GM12878 (cell line): ENCODE results near the gene GLB1L2. TPM values are rescaled to one million over a fixed set of nuclear protein-coding genes. Genes with fewer than 3 reads are reported as not detected.

Experiments
- ATAC-seq: fragments of 200-7000 bp; cut with Tn5 transposase; 3 replicates; pipeline ENCODE4 v1.9.1; 2020; ENCODE audit warnings: mild to moderate bottlenecking, moderate library complexity
- BruUV-seq: library from RNA; stranded (reverse); fragments of 400-500 nt; replicated peaks from 2 replicates; lab custom pipeline; 2021; lab: Mats Ljungman, UMichigan
- CTCF ChIA-PET: fragments of 300-600 bp; sonication (Branson Sonifier 250); formaldehyde crosslinking; extraction: SDS; loops from one replicate; lab custom pipeline; 2021; ENCODE audit warnings: inconsistent platforms; lab: Yijun Ruan, JAX
- POLR2A ChIA-PET: fragments of 350-600 bp; formaldehyde crosslinking; extraction: SDS; loops from one replicate; lab custom pipeline; 2021; ENCODE audit warnings: inconsistent platforms; lab: Charles Lee
- RAD21 ChIA-PET: fragments of 300-600 bp; sonication (Branson Sonifier 250); formaldehyde crosslinking; loops from one replicate; lab custom pipeline; 2023; ENCODE audit warnings: antibody characterized with exemption; ENCODE audit not compliant: unreplicated experiment; lab: Charles Lee
- SMC1A ChIA-PET: fragments of 300-600 bp; sonication (Branson Sonifier 250); formaldehyde crosslinking; loops from one replicate; lab custom pipeline; 2023; ENCODE audit not compliant: unreplicated experiment, uncharacterized antibody; lab: Charles Lee
- DNase-seq: peaks from one replicate; pipeline ENCODE4 v3.0.0-alpha.2; 2011; ENCODE audit warnings: low read depth, low spot score
- FAIRE-seq: peaks from 3 replicates; lab custom pipeline; 2011; peaks lifted over from hg19 to GRCh38; lab: Jason Lieb, UNC
- H2AFZ ChIP-seq: 2 replicates; pipeline ENCODE4 v1.6.0; 2011; ENCODE audit warnings: low read depth, low read length, control low read depth; ENCODE audit not compliant: control insufficient read depth
- H3K27ac ChIP-seq: 2 replicates; pipeline ENCODE4 v1.5.1; 2011; ENCODE audit warnings: control low read depth; ENCODE audit not compliant: control insufficient read depth, insufficient read depth
- H3K27me3 ChIP-seq, 2 experiments: replicated peaks in 1 of 2; 2 replicates each; pipeline versions ENCODE4 v1.6.0 to v1.6.1; 2011; ENCODE audit warnings: low read length in 1 of 2; ENCODE audit not compliant: control insufficient read depth in 2 of 2, insufficient read depth in 2 of 2
- H3K36me3 ChIP-seq, 2 experiments: 2 replicates each; pipeline ENCODE4 v1.5.1; 2011; ENCODE audit warnings: low read length in 1 of 2; ENCODE audit not compliant: control insufficient read depth in 2 of 2, insufficient read depth in 2 of 2
- H3K4me1 ChIP-seq: 2 replicates; pipeline ENCODE4 v1.6.1; 2011; ENCODE audit warnings: mild to moderate bottlenecking, low read length, moderate library complexity, mixed read lengths; ENCODE audit not compliant: control insufficient read depth, insufficient read depth
- H3K4me2 ChIP-seq: 2 replicates; pipeline ENCODE4 v1.6.0; 2011; ENCODE audit warnings: control low read depth; ENCODE audit not compliant: control insufficient read depth, insufficient read depth
- H3K4me3 ChIP-seq: fragments of 200-600 bp; sonication (generic); 2 replicates; pipeline ENCODE4 v1.5.1; 2016
- H3K79me2 ChIP-seq: 2 replicates; pipeline ENCODE4 v1.6.0; 2011; ENCODE audit warnings: low read length; ENCODE audit not compliant: control insufficient read depth, insufficient read depth
- H3K9ac ChIP-seq: 2 replicates; pipeline ENCODE4 v1.8.0; 2011; ENCODE audit warnings: low read length, control low read depth, mixed read lengths; ENCODE audit not compliant: control insufficient read depth, insufficient read depth
- H3K9me3 ChIP-seq: replicated peaks from 3 replicates; pipeline ENCODE4 v1.5.1; 2011; ENCODE audit warnings: mild to moderate bottlenecking, low read length; ENCODE audit not compliant: control insufficient read depth, insufficient read depth
- H4K20me1 ChIP-seq: 2 replicates; pipeline ENCODE4 v1.6.0; 2011; ENCODE audit not compliant: control insufficient read depth, insufficient read depth
- BRCA1 ChIP-seq: IDR thresholded peaks from 2 replicates; pipeline ENCODE4 v1.6.1; 2011; ENCODE audit warnings: low read depth, low read length, improper control_type of control experiment
- EGR1 ChIP-seq, 2 experiments: IDR thresholded peaks; 1 replicate in 1 of 2; 2 replicates in 1 of 2; pipeline ENCODE4 v1.6.1; 2011 to 2012; ENCODE audit warnings: low read depth in 2 of 2, low read length in 2 of 2, borderline replicate concordance in 1 of 2, mild to moderate bottlenecking in 1 of 2, moderate library complexity in 1 of 2
- FOXM1 ChIP-seq: IDR thresholded peaks from 2 replicates; pipeline ENCODE4 v1.6.1; 2012; ENCODE audit warnings: low read depth, mild to moderate bottlenecking, inconsistent platforms, low read length, moderate library complexity
- HDAC2 ChIP-seq: fragments of 200-600 bp; sonication (generic); IDR thresholded peaks from 2 replicates; pipeline ENCODE4 v1.6.1; 2017
- JUNB ChIP-seq: IDR thresholded peaks from 2 replicates; pipeline ENCODE4 v1.6.1; 2016; ENCODE audit warnings: antibody characterized with exemption, mild to moderate bottlenecking
- KDM1A ChIP-seq: fragments of 200-600 bp; sonication (generic); IDR thresholded peaks from 2 replicates; pipeline ENCODE4 v1.6.1; 2016; ENCODE audit warnings: borderline replicate concordance
- MEF2B ChIP-seq: fragments of 450-650 bp; IDR thresholded peaks from 2 replicates; pipeline ENCODE4 v1.6.1; 2018; ENCODE audit warnings: mild to moderate bottlenecking, moderate library complexity; ENCODE audit not compliant: partially characterized antibody, poor library complexity, severe bottlenecking
- NR2F1 ChIP-seq: fragments of 450-650 bp; conservative IDR thresholded peaks from 2 replicates; pipeline ENCODE4 v1.6.1; 2017; ENCODE audit warnings: mild to moderate bottlenecking
- SREBF1 ChIP-seq: IDR thresholded peaks from 2 replicates; pipeline ENCODE4 v1.6.1; 2012; ENCODE audit warnings: mild to moderate bottlenecking, low read length
- SUPT20H ChIP-seq: IDR thresholded peaks from 2 replicates; pipeline ENCODE4 v1.6.1; 2011; ENCODE audit warnings: low read depth, mild to moderate bottlenecking, low read length, moderate library complexity, borderline replicate concordance; ENCODE audit not compliant: control insufficient read depth
- ZBED1 ChIP-seq: IDR thresholded peaks from 2 replicates; pipeline ENCODE4 v1.6.1; 2016; ENCODE audit warnings: borderline replicate concordance
- ZNF274 ChIP-seq: IDR thresholded peaks from one replicate; pipeline ENCODE4 v1.8.0; 2011; ENCODE audit not compliant: insufficient read length, insufficient read depth
- ZNF687 ChIP-seq: fragments of 450-650 bp; IDR thresholded peaks from 2 replicates; pipeline ENCODE4 v1.6.1; 2017; ENCODE audit warnings: mild to moderate bottlenecking, moderate library complexity
- WGBS: methylation state at CpG from one replicate; pipeline ENCODE4 v1.1.6; 2016; ENCODE audit warnings: low lambda C conversion rate; ENCODE audit not compliant: insufficient replicate concordance, insufficient coverage; ENCODE audit errors: missing lambda C conversion rate; 5-methylcytosine and 5-hydroxymethylcytosine counted together
- in situ Hi-C: fragments of 300-500 bp; cut with MboI; formaldehyde crosslinking; loops from 9 replicates; pipeline ENCODE4 v1.14.3; 2018; ENCODE audit warnings: mixed read lengths
- intact Hi-C: fragments of 100-400 bp; cut with micrococcal nuclease; formaldehyde crosslinking; loops from one replicate; pipeline ENCODE4 v1.14.2; 2022; ENCODE audit not compliant: unreplicated experiment
- polyA plus RNA-seq, 11 experiments: library from polyadenylated mRNA; depleted of rRNA in 4 of 11; unstranded in 6 of 11; stranded (reverse) in 5 of 11; fragments of >200 nt; fragmentation: Nextera tagmentation in 4 of 11; fragmentation: Illumina TruSeq in 1 of 11; extraction: Ambion mirVana in 4 of 11; extraction: Trizol in 1 of 11; gene quantifications; 1 replicate in 1 of 11; 2 replicates in 10 of 11; pipeline versions ENCODE4 v1.2.1 to v1.2.3, GENCODE V29; 2011 to 2016; ENCODE audit warnings: inconsistent platforms in 2 of 11, missing spikeins in 2 of 11, low read depth in 1 of 11
- total RNA-seq, 4 experiments: library from RNA; depleted of rRNA in 3 of 4; stranded (reverse); fragments of >200 nt in 3 of 4; fragmentation: Illumina TruSeq in 1 of 4; extraction: Trizol in 1 of 4; gene quantifications; 2 replicates each; pipeline versions ENCODE4 v1.2.1 to v1.2.3, GENCODE V29; 2013 to 2021

The GLB1L2 gene
- total and polyA plus RNA-seq, 10 of the 15 experiments (the other 5 are each of a cell fraction or from before 2014, with no cell fraction given), result 0.04 to 0.85 (median 0.49) TPM

- intact Hi-C loops (no loop called here), in situ Hi-C loops (no loop called here)
- CTCF ChIA-PET, result no interaction called here
- TF ChIP-seq EGR1 (IDR thresholded peaks at IDR 0.05; ENCODE audit: borderline replicate concordance in 1 of 2, low read depth in 2 of 2, low read length in 2 of 2), result no peak
- no peak for TF ChIP-seq JUNB
- TF ChIP-seq SREBF1, result no peak
- no peak for TF ChIP-seq ZBED1
- no peak for TF ChIP-seq ZNF274
- TF ChIP-seq NR2F1, result no peak
- TF ChIP-seq KDM1A, result no peak
- no peak for TF ChIP-seq HDAC2
- no peak for TF ChIP-seq MEF2B
- no peak for TF ChIP-seq BRCA1
- TF ChIP-seq FOXM1, result no peak
- TF ChIP-seq ZNF687, result no peak
- TF ChIP-seq SUPT20H, result no peak
- H3K36me3 ChIP-seq, result no peaks in the 10 kb centered on the region
- H4K20me1 ChIP-seq, result no peaks in the 10 kb centered on the region
- ATAC-seq (no peak), FAIRE-seq (no peak), DNase-seq (no peak)
- RAD21 ChIA-PET, result no interaction called here
- H2AFZ ChIP-seq, result no peak overlapping the region
- H3K27ac ChIP-seq, result no peak overlapping the region
- H3K27me3 ChIP-seq, result no peaks in the 10 kb centered on the region; a peak in 2 of 4 replicates
- no peak overlapping the region for H3K9ac ChIP-seq
- SMC1A ChIA-PET, result interaction anchor here (0.6 kb wide), 1 partner anchor 1320 kb away, joined by 3 read pairs; no protein-coding TSS in a partner anchor
- no peak overlapping the region for H3K4me2 ChIP-seq
- POLR2A ChIA-PET, result no interaction called here
- no peaks in the 10 kb centered on the region for H3K9me3 ChIP-seq
- no peak overlapping the region for H3K4me3 ChIP-seq
- WGBS, result 29% methylated on average over 18 of the region's 18 CpGs
- BruUV-seq, result no TSS peak
- H3K79me2 ChIP-seq, result no peaks in the 10 kb centered on the region
- H3K4me1 ChIP-seq, result no peaks in the 10 kb centered on the region
Observed at GRCh38 chr11:134397304-134398078, 65.7 kb downstream of the GLB1L2 start.
